Right atrium auricular region (tissue), 2 donors: ENCODE data around the gene FNDC1. TPM values are rescaled to one million over a fixed set of nuclear protein-coding genes. Genes with fewer than 3 reads are reported as not detected.
A peak's percentile ranks its signal among the peaks of the same experiment; 100 is the strongest.

Experiments used
- DNase-seq: peaks from one replicate; pipeline ENCODE4 v3.0.0-alpha.2; 2019; ENCODE audit warnings: low spot score
- H3K27ac ChIP-seq, 2 donors: fragments of 200-600 bp; sonication (generic); 1 replicate in 1 of 2; 2 replicates in 1 of 2; pipeline ENCODE4 v1.5.1; 2016 to 2019
- H3K27me3 ChIP-seq, 2 donors: fragments of 200-600 bp; sonication (generic); one replicate each; pipeline versions ENCODE4 v1.5.1 to v1.6.0; 2017 to 2019
- H3K36me3 ChIP-seq: fragments of 200-600 bp; sonication (generic); one replicate; pipeline ENCODE4 v1.5.1; 2016
- H3K4me1 ChIP-seq, 2 donors: fragments of 200-600 bp; sonication (generic); one replicate each; pipeline versions ENCODE4 v1.5.1 to v1.6.0; 2017 to 2019
- H3K4me3 ChIP-seq, 2 donors: fragments of 200-600 bp; sonication (generic); 1 replicate in 1 of 2; 2 replicates in 1 of 2; pipeline ENCODE4 v1.5.1; 2017 to 2019; ENCODE audit warnings: mild to moderate bottlenecking in 1 of 2, moderate library complexity in 1 of 2
- H3K9me3 ChIP-seq, 2 donors: fragments of 200-600 bp; sonication (generic); one replicate each; pipeline ENCODE4 v1.5.1; 2019
- total RNA-seq, 2 donors: library from RNA; depleted of rRNA; stranded (reverse); fragments of >200 nt; gene quantifications; one replicate each; pipeline ENCODE4 v1.1.0, GENCODE V29; 2016
- TF ChIP-seq, protein P1 (sequence below), 2 donors: fragments of 200-600 bp; sonication (generic); IDR thresholded peaks; one replicate each; pipeline ENCODE4 v1.5.1; 2019; ENCODE audit warnings: antibody characterized with exemption in 2 of 2

Gene FNDC1
- total RNA-seq, 2 donors from 2014 or later: 0.16 to 1.8 TPM

DNA sequence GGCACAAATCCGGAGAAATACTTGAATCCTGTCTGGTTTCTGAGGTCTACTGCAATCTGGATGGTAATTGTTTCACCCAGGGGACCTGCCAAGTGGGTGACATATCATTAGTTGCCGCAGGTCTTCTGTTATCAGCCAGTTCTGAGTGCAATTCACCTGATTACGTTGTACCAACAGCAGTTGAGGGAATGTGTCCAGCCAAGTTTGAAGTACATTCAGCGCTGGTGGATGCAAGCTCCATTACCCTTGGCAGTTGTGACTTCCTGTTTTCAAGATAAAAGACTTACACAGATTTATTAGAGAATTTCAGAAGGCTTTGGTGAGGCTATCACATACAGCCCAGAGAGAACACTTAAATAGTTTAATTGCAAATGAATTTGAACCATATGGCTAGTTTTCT, 42.8 kb downstream of the FNDC1 start:
- TF ChIP-seq, protein P1, sequence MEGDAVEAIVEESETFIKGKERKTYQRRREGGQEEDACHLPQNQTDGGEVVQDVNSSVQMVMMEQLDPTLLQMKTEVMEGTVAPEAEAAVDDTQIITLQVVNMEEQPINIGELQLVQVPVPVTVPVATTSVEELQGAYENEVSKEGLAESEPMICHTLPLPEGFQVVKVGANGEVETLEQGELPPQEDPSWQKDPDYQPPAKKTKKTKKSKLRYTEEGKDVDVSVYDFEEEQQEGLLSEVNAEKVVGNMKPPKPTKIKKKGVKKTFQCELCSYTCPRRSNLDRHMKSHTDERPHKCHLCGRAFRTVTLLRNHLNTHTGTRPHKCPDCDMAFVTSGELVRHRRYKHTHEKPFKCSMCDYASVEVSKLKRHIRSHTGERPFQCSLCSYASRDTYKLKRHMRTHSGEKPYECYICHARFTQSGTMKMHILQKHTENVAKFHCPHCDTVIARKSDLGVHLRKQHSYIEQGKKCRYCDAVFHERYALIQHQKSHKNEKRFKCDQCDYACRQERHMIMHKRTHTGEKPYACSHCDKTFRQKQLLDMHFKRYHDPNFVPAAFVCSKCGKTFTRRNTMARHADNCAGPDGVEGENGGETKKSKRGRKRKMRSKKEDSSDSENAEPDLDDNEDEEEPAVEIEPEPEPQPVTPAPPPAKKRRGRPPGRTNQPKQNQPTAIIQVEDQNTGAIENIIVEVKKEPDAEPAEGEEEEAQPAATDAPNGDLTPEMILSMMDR (IDR thresholded peaks at IDR 0.05): no peak
- Histone ChIP-seq H3K4me1 (peaks cover 0 to 14% of the 10 kb centered on the region in 2 donors), H3K4me3 (no peak overlapping the region), H3K27ac (no peak overlapping the region), H3K9me3 (no peaks in the 10 kb centered on the region), H3K36me3 (no peaks in the 10 kb centered on the region), H3K27me3 (no peaks in the 10 kb centered on the region)
- DNase-seq: no peak

GRCh38 chr6:159212525-159213280, 43.5 kb downstream of the FNDC1 start:
- Histone ChIP-seq H3K27me3 (no peaks in the 10 kb centered on the region), H3K9me3 (no peaks in the 10 kb centered on the region), H3K27ac (no peak overlapping the region), H3K36me3 (no peaks in the 10 kb centered on the region), H3K4me3 (no peak overlapping the region), H3K4me1 (peaks cover 0 to 14% of the 10 kb centered on the region in 2 donors)
- TF ChIP-seq, protein P1 (IDR thresholded peaks at IDR 0.05): no peak
- no peak for DNase-seq

DNA sequence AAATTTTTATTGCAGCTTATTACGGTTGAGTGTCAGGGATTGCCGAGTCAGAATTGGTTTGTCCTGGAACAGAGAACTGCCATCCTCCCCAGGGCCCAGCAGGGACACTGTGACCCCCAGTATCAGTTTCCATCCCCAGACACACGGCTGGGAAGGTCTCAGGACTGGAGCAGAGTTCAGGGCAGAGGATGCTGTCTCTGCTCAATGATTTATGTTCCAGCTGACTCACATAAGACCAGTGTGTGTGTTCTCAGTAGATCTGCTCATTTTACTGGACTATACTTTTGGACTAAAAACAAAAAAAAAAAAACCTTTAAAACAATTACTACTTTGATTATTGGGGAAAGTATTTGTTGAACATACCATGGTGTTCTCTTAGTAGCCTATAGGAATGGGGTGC, 44.2 kb downstream of the FNDC1 start:
- H3K27me3 ChIP-seq: no peaks in the 10 kb centered on the region
- peaks cover 0 to 14% of the 10 kb centered on the region in 2 donors for H3K4me1 ChIP-seq
- H3K36me3 ChIP-seq: no peaks in the 10 kb centered on the region
- TF ChIP-seq, protein P1 (IDR thresholded peaks at IDR 0.05): no peak
- H3K9me3 ChIP-seq: no peaks in the 10 kb centered on the region
- H3K4me3 ChIP-seq: no peak overlapping the region
- no peak overlapping the region for H3K27ac ChIP-seq
- no peak for DNase-seq

DNA sequence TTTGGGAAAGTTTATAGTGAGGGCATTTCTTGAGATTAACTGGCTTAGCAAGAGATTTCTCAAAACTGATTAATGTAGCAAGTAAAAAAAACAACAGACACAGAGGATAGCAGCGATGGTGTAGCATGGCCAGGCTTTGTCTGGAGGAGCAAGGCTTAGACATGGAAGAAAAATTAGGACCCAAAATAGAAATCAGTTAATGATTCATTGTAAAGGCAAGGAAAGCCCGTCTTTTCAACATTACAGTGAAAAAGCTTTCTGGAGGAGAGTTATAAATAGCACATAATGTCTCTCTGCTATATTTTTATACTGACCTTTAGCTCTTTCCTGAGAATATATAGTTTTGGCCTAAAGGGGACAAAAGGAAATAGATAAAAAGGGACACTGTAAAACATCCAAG, 45.1 kb downstream of the FNDC1 start:
- Histone ChIP-seq H3K36me3 (no peaks in the 10 kb centered on the region), H3K4me1 (peaks cover 0 to 14% of the 10 kb centered on the region in 2 donors), H3K9me3 (no peaks in the 10 kb centered on the region), H3K4me3 (no peak overlapping the region), H3K27ac (no peak overlapping the region), H3K27me3 (no peaks in the 10 kb centered on the region)
- no peak for DNase-seq
- TF ChIP-seq, protein P1 (IDR thresholded peaks at IDR 0.05): no peak

- no peaks in the 10 kb centered on the region for H3K9me3 ChIP-seq
- TF ChIP-seq, protein P1 (IDR thresholded peaks at IDR 0.05): peak in 1 of 2 donors; percentile 45
- H3K27ac ChIP-seq: no peak overlapping the region
- peaks cover 0 to 3% of the 10 kb centered on the region in 2 donors for H3K27me3 ChIP-seq
- no peaks in the 10 kb centered on the region for H3K36me3 ChIP-seq
- peaks cover 0 to 6% of the 10 kb centered on the region in 2 donors for H3K4me1 ChIP-seq
- DNase-seq: no peak
- no peak overlapping the region for H3K4me3 ChIP-seq
Observed at GRCh38 chr6:159217595-159218275, 48.5 kb downstream of the FNDC1 start.
